HK-2 (cell line): ENCODE results near the gene FARP1.
"Not testable (repeated sequence)": the region's sequence is repeated elsewhere in the genome, so short reads cannot be mapped to it uniquely, and the experiment has no call there.

Experiments
- DNase-seq: peaks from one replicate; pipeline ENCODE4 v3.0.0-alpha.2; 2018; ENCODE audit not compliant: unreplicated experiment

FARP1 gene

DNA sequence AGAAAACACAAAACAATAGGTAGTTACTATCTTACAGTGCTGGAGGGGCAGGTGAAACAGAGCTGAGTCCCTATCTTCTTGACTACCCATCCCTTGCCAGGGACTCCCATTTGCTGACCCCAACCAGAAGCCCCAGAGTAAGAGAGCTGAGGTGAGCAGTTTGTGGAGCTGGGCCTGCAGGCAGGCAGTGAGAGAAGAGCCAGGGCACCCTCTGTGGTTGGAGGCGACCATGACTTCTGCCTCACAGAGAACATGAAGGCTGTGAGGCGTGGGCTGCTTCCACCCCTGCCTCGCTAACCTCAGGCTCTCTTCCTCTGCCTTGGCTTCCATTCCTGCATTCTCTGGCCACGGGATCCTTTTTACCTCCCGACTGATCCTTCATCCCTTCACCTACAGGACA is 81.7 kb downstream of the FARP1 start:
- no peak for DNase-seq

DNA sequence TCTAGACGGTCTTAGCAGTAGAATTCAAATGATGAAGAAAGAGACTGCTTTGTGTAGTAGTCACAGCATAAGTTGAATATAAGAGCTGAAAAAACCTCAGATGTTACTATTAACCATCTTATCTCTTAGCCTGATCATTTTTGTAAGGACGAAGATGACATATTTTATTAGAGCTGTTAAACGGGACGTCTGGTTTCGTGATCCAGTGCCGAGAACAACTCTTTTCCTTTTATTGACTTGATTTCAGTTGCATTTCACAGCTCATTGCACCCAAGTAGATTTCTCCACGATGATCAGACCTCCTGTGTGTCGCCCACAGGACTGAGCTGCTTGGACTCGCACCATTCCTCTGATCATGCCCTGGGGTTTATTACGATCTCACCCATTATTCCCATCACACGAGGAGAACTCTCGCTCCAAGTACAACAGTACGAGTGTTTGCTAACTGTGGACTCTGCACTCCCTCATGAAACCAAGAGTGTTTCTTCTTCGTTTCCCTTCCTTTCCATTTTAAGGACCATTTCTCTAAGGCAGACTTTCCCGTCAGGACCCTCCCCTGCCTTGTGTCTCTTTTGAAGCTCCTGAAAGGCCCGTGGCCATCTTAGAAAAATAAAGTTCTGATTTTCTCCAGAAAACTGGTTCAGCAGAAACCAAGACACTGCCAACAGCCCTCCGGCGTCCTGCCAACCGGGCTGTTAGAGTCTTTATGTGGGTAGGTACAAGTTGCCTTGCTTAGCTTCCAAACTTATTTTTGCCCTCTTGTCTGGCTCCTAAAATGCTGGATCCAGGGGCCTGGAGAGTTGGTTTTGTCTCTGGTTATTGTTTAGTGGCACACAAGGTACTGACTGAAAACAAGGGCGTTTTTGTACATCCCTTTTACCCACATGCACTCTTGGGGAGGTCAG is 82.4 kb downstream of the FARP1 start:
- DNase-seq: no peak

DNA sequence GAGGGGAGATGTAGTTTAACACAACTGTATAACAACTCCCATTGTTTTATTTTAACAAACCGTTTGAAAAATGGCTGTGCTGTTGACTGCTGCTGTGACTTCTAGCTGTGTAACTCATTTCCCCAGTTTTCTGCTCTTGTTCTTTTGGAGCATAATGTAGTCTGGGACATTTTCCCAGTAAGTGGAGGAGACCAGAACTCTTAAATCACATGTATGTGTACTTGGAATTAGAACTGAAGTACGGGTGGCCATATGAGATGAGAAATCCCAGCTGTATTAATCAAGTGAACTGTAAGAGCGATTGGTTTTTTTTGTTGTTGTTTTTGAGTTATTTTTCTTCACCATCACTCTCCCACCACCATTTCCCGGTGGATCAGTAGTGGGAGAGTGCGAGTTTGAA is 83.6 kb downstream of the FARP1 start:
- DNase-seq: no peak

DNA sequence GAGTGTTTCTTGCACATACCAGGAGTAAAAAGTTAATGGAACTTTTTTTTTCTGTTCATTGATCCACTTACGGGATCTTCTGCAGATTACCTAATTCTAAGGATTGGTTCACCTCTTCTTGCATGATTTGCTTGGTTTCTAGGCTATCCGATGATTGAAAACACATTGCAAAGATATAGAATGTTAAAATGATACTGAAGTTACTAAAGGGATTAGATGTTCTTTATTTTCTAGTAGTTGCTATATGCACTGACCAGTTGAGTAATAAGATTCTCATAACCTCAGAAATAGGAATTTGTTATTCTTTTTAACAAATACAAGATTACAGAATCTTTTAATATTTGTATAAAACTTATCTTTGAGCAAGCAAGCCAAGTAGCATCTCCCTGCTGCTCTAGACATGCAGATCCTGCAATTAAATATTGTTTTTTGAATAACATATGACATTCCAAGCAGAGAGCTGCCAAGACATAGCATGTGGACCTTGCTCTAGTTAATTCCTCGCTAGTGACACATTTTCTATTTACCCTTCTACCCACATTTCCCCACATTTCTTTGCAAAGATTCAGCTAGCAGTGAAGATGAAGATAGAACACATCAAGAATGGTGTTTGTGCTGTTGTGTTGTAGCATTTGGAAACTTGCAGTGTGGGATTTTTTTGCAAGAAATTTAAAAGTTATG is 85.9 kb downstream of the FARP1 start:
- no peak for DNase-seq

DNA sequence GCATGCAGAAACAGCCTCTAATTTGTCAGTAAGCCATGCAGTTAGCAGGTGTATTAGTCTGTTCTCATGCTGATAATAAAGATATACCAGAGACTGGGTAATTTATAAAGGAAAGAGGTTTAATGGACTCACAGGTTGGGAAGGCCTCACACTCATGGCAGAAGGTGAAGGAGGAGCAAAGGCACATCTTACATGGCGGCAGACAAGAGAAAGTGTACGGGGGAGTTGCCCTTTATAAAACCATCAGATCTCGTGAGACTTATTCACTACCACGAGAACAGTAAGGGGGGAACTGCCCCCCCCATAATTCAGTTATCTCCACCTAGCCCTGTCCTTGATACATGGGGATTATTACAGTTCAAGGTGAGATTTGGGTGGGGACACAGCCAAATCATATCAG is 87.9 kb downstream of the FARP1 start:
- DNase-seq: not testable (repeated sequence)

DNA sequence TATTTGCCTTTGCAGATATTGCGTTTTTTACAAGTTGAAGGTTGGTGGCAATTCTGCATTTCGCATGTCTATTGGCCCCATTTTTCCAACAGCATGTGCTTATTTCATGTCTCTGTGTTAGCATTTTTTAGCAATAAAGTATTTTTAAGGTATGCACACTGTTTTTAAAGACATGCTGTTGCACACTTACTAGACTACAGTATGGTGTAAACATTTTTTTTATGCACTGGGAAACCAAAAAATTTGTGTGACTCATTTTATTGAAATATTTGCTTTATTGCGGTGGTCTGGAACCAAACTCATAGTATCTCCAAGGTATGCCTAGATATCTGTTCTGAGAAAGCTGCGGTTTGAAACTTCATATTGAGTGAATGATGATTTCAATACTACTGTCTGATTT is 89.6 kb downstream of the FARP1 start:
- no peak for DNase-seq

DNA sequence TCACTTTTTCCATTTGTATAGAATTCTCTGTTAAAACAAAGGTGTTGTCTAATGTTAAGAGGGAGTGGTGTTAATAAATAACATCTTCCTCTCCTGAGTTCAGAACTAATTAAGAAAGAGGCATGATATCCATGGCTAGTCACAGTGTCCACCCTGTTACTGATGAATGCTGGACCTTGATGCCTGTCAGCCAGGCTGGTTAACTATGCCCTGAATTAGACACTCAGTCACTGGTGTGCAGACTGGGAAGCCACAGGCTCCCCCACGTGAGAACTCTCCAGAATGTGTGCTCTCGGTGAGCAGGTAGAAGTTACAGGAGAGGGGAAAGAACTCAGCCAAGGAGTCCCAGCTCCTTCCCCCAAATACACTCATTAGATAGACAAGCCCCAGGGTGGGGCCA is 90.2 kb downstream of the FARP1 start:
- no peak for DNase-seq

DNA sequence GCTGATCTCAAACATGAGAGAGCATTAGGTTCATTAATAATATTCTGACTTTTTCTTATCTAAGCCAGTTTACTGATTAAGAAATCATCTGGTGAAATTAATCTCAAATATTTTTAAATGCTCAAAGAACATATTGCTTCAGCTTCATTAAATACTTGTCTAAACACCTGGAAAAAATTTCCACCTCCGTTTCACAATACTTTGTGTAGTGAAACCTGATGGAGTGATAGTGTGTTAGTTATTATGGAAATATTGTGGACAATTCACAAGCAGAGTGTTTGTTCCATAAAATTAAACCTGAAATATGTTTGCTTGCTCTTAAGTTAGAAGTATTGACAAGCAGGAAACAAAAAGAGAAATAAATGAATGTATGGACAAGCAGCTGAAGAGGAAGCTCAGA is 91.5 kb downstream of the FARP1 start:
- no peak for DNase-seq

DNA sequence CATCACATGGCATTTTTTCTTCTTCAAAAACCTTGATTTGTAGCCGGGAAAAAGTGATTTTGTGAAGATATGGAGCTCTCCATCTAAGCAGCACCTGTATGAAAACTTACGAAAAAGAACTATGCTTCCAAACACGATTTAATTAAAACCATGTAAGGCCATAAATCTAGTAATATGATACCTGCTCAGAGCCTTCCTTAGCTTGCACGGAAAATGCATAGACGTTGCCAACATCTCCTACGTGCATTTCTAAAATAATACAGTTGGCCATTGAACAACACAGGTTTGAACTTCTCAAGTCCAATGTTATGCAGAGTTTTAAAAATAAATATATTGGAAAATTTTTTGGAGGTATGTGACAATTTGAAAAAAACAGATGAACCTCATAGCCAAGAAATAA is 93.3 kb downstream of the FARP1 start:
- no peak for DNase-seq

DNA sequence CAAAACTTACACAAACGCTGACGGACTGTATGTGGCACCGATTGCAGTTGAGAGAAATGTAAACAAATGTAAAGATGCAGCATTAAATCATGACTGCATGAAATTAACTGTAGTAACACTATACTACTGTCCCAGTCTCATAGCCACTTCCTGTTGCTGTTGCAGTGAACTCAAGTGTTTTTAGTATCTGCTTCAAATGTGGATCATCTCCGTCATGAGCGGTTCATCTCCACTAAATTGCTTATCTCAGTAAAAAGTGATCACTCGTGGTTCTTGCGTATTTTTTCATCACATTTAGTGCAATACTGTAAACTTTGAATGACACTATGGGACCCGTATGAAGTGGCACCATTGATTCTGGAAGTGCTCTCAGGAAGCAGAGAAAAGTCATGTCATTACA is 94.4 kb downstream of the FARP1 start:
- DNase-seq: no peak

DNA sequence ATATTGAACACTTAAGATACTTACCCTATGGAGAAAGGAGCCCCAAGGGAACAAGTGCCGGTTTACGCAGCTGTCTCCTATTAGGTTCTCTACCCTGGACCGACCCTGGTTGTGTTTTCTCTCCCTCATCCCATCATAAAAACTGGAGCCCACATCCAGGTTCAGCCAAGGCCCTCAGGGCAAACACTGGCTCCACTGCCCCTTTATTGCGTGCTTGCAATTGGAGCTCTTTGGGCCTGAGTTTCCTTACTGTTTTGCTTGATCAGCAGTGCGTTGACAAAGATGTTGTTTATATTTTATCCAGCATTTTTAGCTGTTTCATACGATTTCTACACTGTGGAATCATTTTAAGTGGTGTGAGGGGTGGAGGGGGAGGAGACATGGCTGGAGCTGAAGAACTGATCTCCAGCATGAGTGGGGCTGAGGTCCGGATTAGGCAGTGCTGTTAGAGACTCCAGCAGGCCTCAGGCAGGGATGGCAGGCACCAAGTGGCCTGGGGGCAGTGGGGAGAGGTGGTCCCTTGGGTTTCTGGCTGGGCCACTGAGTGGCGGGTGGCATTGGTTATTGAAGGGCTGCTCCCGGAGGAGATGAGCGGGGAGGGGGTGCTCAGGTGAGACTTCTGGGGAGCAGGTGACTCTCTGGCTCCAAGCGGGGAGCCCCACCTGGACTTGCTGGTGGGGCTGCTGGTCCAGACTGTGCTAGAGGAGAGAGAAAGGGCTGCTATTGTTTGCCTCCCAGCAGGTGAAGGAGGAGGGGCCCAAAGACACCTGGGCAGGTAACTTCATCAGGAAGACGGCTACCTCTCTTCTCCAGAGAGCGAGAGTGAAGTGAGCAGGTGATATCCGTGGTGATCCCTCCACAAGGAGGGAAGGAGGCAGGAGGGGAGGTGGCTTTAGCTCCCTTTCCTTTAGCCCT is 96.5 kb downstream of the FARP1 start:
- DNase-seq: no peak

DNA sequence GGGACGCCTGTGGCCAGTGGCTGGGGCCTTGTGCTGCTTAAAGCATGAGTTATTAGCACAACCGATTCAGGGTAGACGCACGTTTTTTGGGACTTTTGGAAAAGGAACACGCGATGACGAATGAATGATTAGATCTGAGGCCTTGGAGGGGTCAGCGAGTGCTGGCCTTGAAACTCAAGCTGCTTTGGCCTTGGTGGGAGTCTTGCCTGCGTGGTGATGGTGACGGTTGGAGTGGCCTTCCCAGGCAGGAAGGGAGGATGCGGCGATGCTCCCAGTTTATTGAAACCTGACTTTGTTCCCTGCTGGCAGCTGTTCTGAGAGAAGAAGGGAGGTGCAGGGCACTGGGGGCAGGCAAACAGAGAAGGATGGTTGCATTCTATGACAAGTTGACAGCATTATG is 97.2 kb downstream of the FARP1 start:
- no peak for DNase-seq

DNA sequence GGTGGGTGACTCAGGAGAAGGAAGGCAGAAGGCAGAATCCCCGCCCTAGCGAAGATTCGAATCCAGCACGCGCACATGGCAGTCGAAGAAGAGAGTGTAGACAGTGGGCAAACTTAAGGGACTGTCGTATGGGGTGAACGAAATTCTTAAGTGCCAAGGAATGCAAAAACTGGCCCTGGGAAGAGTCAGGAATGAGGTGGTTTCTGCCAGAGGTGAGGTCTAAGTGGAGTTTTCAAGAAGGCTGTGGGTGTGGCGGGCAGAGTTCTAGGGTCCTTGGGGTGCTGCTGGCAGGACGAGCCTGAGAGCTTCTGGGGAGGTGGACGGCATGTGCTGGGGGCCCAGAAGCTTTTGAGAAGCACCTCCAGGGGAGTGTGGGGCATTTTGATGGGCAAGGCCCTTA is 98.1 kb downstream of the FARP1 start:
- no peak for DNase-seq

DNA sequence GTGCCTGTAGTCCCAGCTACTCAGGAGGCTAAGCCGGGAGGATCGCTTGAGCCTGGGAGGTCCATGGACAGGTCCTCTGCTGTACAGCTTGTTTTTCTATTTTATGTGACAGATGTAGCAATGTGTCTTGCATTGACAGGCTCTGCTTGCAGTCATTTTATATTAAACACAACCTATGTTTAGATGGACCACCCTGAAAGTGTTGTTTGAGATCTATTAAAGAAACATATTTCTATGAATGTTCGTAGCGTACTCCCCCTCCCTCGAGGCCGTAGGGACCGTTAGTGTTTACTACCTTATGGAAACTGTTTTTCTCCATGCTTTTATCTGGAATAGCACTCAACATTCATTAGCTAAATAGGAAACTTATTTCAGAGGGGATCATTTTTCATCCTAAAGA is 99.1 kb downstream of the FARP1 start:
- no peak for DNase-seq

DNA sequence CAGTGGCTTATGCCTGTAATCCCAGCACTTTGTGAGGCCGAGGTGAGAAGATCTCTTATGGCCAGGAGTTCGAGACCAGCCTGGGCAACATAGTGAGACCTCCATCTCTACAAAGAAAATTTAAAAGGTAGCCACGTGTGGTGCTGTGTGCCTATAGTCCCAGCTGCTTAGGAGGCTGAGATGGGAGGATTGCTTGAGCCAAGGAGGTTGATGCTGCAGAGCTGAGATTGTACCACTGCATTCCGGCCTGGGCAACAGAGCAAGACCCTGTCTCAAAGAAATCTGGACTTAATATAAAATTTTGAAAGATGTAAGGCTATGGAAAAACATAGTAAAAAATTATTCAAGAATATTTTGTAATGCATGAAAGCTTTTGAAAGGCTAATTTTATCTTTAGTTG is 99.5 kb downstream of the FARP1 start:
- no peak for DNase-seq

DNA sequence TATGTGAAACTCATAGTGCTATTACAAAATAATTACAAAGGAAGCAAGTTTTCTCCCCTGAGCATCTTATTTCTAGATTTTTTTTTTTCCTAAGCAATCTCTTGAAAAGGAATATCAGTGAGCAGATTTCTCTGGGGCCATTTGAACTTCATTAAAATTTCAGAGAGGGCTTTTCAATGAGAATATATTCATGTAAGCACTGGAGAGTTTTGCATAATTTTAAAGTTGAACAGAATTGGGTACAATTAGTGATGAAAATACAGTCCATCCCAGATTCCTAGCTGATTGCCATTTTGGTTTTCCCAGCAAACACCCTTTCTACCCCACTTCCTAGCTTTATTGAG is 101.0 kb downstream of the FARP1 start:
- no peak for DNase-seq

DNA sequence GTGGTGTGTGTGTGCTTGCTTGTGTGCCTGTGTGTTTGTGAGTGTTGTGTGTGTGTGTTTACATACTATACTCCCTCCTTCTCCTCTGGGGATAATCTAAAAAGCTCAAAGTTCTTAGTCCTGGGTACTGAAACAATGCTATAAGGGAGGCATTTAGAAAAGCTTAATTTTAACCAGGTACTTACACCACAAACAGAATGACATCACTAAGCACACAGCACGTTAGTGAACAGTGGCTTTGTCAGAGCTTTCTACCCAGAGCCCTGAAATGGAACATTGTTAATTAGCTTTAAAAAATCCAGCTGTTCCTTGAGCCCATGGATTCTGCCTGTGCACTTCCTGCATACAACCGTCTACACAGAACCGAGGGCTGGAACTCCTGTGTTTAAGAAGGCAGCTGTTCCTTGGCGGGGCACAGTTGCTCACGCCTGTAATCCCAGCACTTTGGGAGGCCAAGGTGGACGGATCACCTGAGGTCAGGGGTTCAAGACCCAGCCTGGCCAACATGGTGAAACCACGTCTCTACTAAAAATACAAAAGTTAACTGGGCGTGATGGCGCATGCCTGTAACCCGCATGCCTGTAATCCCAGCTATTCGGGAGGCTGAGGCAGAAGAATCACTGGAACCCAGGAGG is 103.8 kb downstream of the FARP1 start:
- no peak for DNase-seq

DNA sequence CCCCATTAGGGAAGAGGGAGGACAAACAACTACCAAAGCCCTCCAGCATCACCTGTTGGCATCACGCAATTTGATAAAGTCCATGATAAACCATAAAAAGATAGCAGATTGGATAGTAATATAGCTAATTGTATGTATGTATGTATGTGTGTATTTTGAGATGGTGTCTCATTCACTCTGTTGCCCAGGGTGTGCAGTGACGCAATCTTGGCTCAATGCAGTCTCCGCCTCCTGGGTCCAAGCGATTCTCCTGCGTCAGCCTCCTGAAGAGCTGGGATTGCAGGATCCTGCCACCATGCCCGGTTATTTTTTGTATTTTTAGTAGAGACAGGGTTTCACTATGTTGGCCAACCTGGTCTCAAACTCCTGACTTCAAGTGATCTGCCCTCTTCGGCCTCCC is 108.8 kb downstream of the FARP1 start:
- no peak for DNase-seq

DNA sequence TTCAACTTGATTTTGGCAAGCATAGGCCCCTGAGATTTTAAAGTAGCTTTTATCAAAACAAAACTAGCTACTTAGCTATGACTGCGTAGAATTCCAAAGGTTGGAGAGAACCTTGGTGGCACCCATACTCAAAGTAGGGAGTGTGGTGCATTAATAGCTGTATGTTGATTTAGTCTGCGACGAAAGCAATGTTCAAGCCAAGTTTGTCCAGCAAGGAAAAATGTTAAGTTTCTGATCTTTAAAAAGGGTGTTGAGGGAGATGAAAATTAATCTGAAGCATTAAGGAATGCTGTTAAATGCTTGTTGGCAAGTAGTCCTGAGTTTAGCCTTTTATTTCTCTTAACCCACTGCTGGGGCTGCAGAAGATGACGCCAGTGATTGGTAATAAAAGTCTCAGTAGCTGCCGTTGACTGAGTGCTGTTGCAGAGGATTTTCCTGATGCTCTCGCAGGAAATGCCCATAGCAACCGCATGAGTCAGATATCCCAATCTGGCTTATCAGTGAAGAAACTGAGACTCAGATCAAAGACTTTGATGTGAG is 110.1 kb downstream of the FARP1 start:
- DNase-seq: no peak

DNA sequence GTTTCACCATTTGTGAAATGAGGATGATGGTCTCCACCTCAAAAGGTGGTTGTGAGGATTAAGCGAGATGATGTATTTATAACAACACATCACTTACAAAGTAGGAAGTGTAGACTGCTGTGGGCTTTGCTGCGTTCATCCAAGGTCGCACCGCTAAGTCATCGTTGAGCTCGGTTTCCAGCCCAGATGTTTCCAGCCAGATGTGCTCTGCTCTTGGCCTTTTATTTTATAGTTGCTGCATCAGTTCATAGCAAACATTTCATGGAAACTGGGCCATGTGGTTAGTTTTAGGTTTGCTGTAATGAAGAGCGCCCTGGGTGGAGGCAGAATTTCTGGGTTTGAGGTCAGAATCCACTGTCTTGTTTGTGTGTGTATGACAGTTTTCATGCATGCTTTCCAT is 110.6 kb downstream of the FARP1 start:
- DNase-seq: no peak

DNA sequence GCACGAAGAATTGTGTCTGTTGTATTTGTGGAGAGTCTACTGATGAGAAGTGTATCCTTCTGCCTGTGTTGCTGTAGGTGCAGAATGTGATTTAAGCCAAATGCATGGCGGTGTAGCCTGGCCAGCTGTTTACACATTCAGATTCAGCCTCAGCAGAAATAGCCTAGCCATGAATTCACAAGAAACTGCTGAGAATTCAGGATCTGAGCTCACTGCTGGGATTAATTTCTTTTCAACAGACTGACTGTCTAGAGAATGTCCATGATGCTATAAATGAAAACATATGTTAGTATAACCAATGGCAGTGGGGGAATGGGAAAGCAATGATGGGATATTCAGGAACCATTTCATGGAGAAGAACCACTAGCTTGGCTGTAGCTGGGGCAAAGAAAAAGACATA is 111.6 kb downstream of the FARP1 start:
- DNase-seq: no peak

DNA sequence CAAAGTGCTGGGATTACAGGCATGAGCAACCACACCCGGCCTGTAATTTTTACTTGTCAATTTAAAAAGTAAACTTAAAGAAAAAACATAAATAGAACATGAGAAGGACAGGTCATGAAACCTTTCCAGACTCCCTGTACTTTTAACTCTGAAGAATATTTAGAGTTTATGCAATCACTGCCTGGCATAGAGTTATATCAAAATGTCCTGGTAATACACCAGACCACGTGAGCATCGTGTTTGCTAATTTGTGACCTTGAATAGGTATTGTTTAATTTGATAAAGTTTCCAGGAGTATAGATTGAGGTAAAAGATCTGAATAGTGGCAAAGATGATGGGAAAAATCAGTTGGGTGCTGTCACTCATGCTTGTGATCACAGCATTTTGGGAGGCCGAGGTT is 115.3 kb downstream of the FARP1 start:
- DNase-seq: no peak
